Measurements from ENCODE around the gene DDX17.
A peak's percentile ranks its signal among the peaks of the same experiment; 100 is the strongest.
"Not testable (repeated sequence)": the region's sequence is repeated elsewhere in the genome, so short reads cannot be mapped to it uniquely, and the experiment has no call there.

DDX17 gene

GRCh38 chr22:38477585-38477984 lies 28.5 kb downstream of the DDX17 start:
- H3K4me2 ChIP-seq (ENCODE audit: insufficient read depth, low read length, poor library complexity, severe bottlenecking), result no peak overlapping the region
- H2AFZ ChIP-seq (ENCODE audit: low read length), result no peak overlapping the region
- no peak overlapping the region for H2AK5ac ChIP-seq (ENCODE audit: low read depth, low read length)
- no peak overlapping the region for H4K91ac ChIP-seq (ENCODE audit: low read depth, low read length, poor library complexity)
- H3K14ac ChIP-seq (ENCODE audit: low read length), result no peak overlapping the region
- no peak overlapping the region for H3K18ac ChIP-seq (ENCODE audit: low read length)
- no peak overlapping the region for H3K27ac ChIP-seq (replicated peaks; ENCODE audit: low read length)
- no peak overlapping the region for H2BK15ac ChIP-seq (ENCODE audit: low read length)
- H3K4me3 ChIP-seq (ENCODE audit: low read length in 2 of 2), result no peak overlapping the region
- no peak overlapping the region for H2BK12ac ChIP-seq (ENCODE audit: low read length)
- no peak overlapping the region for H2BK120ac ChIP-seq (ENCODE audit: low read depth, low read length)
- no CpG with 5 or more reads among the region's 1 CpG for WGBS, 2 donors (ENCODE audit: extremely low coverage in 2 of 2, insufficient read length in 2 of 2, insufficient replicate concordance in 1 of 2)
- H3K9me3 ChIP-seq (replicated peaks in 1 of 2; ENCODE audit: control insufficient read depth in 2 of 2, insufficient read depth in 1 of 2, low read depth in 1 of 2, low read length in 2 of 2), result no peaks in the 10 kb centered on the region
- no peaks in the 10 kb centered on the region for H3K4me1 ChIP-seq (ENCODE audit: control insufficient read depth in 2 of 2, insufficient read depth in 1 of 2, low read depth in 1 of 2, low read length in 2 of 2)
- H3K27me3 ChIP-seq (ENCODE audit: control insufficient read depth in 3 of 3, insufficient read depth in 3 of 3, low read depth in 1 of 3, low read length in 3 of 3), result no peaks in the 10 kb centered on the region
- H3K36me3 ChIP-seq (replicated peaks in 1 of 2; ENCODE audit: control insufficient read depth in 2 of 2, insufficient read depth in 2 of 2, low read length in 2 of 2), result peaks cover 11 to 34% of the 10 kb centered on the region in 2 donors
- no peaks in the 10 kb centered on the region for H3K79me1 ChIP-seq (ENCODE audit: low read depth, low read length)
- no peak overlapping the region for H4K8ac ChIP-seq (ENCODE audit: low read depth, low read length)
- H2BK5ac ChIP-seq (ENCODE audit: low read length), result no peak overlapping the region
- no peak overlapping the region for H3K4ac ChIP-seq (ENCODE audit: low read length)
- no peak for DNase-seq (ENCODE audit: low spot score)
- H3K23ac ChIP-seq (ENCODE audit: low read depth, low read length, poor library complexity), result no peak overlapping the region
- no peak overlapping the region for H3K9ac ChIP-seq (ENCODE audit: low read depth, low read length, poor library complexity)

- Histone ChIP-seq H3K4me2 (ENCODE audit: insufficient read depth, low read length, poor library complexity, severe bottlenecking) (no peak overlapping the region), H3K4me3 (ENCODE audit: low read length in 2 of 2) (no peak overlapping the region), H2BK5ac (ENCODE audit: low read length) (no peak overlapping the region), H4K8ac (ENCODE audit: low read depth, low read length) (no peak overlapping the region), H2BK12ac (ENCODE audit: low read length) (no peak overlapping the region), H2BK120ac (ENCODE audit: low read depth, low read length) (no peak overlapping the region), H3K79me1 (ENCODE audit: low read depth, low read length) (no peaks in the 10 kb centered on the region), H4K91ac (ENCODE audit: low read depth, low read length, poor library complexity) (no peak overlapping the region), H3K9me3 (replicated peaks in 1 of 2; ENCODE audit: control insufficient read depth in 2 of 2, insufficient read depth in 1 of 2, low read depth in 1 of 2, low read length in 2 of 2) (no peaks in the 10 kb centered on the region), H3K27ac (replicated peaks; ENCODE audit: low read length) (no peak overlapping the region), H3K23ac (ENCODE audit: low read depth, low read length, poor library complexity) (no peak overlapping the region), H3K4me1 (ENCODE audit: control insufficient read depth in 2 of 2, insufficient read depth in 1 of 2, low read depth in 1 of 2, low read length in 2 of 2) (no peaks in the 10 kb centered on the region), H3K18ac (ENCODE audit: low read length) (no peak overlapping the region), H2AK5ac (ENCODE audit: low read depth, low read length) (no peak overlapping the region), H3K14ac (ENCODE audit: low read length) (peak overlapping the region; percentile 5), H3K9ac (ENCODE audit: low read depth, low read length, poor library complexity) (no peak overlapping the region), H3K27me3 (ENCODE audit: control insufficient read depth in 3 of 3, insufficient read depth in 3 of 3, low read depth in 1 of 3, low read length in 3 of 3) (peaks cover 0 to under 1% (median 0%) of the 10 kb centered on the region in 3 experiments), H3K36me3 (replicated peaks in 1 of 2; ENCODE audit: control insufficient read depth in 2 of 2, insufficient read depth in 2 of 2, low read length in 2 of 2) (peaks cover 0 to 4% of the 10 kb centered on the region in 2 donors), H2AFZ (ENCODE audit: low read length) (no peak overlapping the region), H3K4ac (ENCODE audit: low read length) (no peak overlapping the region), H2BK15ac (ENCODE audit: low read length) (no peak overlapping the region)
- DNase-seq (ENCODE audit: low spot score), result no peak
- WGBS, 2 donors (ENCODE audit: extremely low coverage in 2 of 2, insufficient read length in 2 of 2, insufficient replicate concordance in 1 of 2), result no CpG with 5 or more reads among the region's 10 CpGs
Observed at GRCh38 chr22:38474003-38474607, 32.0 kb downstream of the DDX17 start.

- peak overlapping the region; percentile 20 for H3K23ac ChIP-seq (ENCODE audit: low read depth, low read length, poor library complexity)
- no peak overlapping the region for H4K8ac ChIP-seq (ENCODE audit: low read depth, low read length)
- no peak for DNase-seq (ENCODE audit: low spot score)
- H3K4me1 ChIP-seq (ENCODE audit: control insufficient read depth in 2 of 2, insufficient read depth in 1 of 2, low read depth in 1 of 2, low read length in 2 of 2), result peaks cover 3 to 9% of the 10 kb centered on the region in 2 donors
- peaks cover 0 to 24% (median 20%) of the 10 kb centered on the region in 3 experiments for H3K27me3 ChIP-seq (ENCODE audit: control insufficient read depth in 3 of 3, insufficient read depth in 3 of 3, low read depth in 1 of 3, low read length in 3 of 3)
- H2AFZ ChIP-seq (ENCODE audit: low read length), result no peak overlapping the region
- peak overlapping the region; percentile 97 for H2BK12ac ChIP-seq (ENCODE audit: low read length)
- H3K79me1 ChIP-seq (ENCODE audit: low read depth, low read length), result no peaks in the 10 kb centered on the region
- H3K14ac ChIP-seq (ENCODE audit: low read length), result no peak overlapping the region
- no peak overlapping the region for H3K4ac ChIP-seq (ENCODE audit: low read length)
- H3K4me2 ChIP-seq (ENCODE audit: insufficient read depth, low read length, poor library complexity, severe bottlenecking), result no peak overlapping the region
- peak overlapping the region; percentile 66 for H2BK5ac ChIP-seq (ENCODE audit: low read length)
- no peak overlapping the region for H2BK15ac ChIP-seq (ENCODE audit: low read length)
- peak overlapping the region in 1 of 2 donors; percentile 12 for H3K4me3 ChIP-seq (ENCODE audit: low read length in 2 of 2)
- no CpG with 5 or more reads among the region's 11 CpGs for WGBS, 2 donors (ENCODE audit: extremely low coverage in 2 of 2, insufficient read length in 2 of 2, insufficient replicate concordance in 1 of 2)
- peak overlapping the region; percentile 64 for H3K18ac ChIP-seq (ENCODE audit: low read length)
- H3K36me3 ChIP-seq (replicated peaks in 1 of 2; ENCODE audit: control insufficient read depth in 2 of 2, insufficient read depth in 2 of 2, low read length in 2 of 2), result no peaks in the 10 kb centered on the region
- H2BK120ac ChIP-seq (ENCODE audit: low read depth, low read length), result no peak overlapping the region
- no peak overlapping the region for H3K27ac ChIP-seq (replicated peaks; ENCODE audit: low read length)
- no peak overlapping the region for H3K9ac ChIP-seq (ENCODE audit: low read depth, low read length, poor library complexity)
- H2AK5ac ChIP-seq (ENCODE audit: low read depth, low read length), result no peak overlapping the region
- H4K91ac ChIP-seq (ENCODE audit: low read depth, low read length, poor library complexity), result no peak overlapping the region
- H3K9me3 ChIP-seq (replicated peaks in 1 of 2; ENCODE audit: control insufficient read depth in 2 of 2, insufficient read depth in 1 of 2, low read depth in 1 of 2, low read length in 2 of 2), result no peaks in the 10 kb centered on the region
Observed at GRCh38 chr22:38471237-38471636, 34.9 kb downstream of the DDX17 start.

GRCh38 chr22:38470179-38470578 lies 35.9 kb downstream of the DDX17 start:
- not testable (repeated sequence) for H3K9me3 ChIP-seq (replicated peaks in 1 of 2; ENCODE audit: control insufficient read depth in 2 of 2, insufficient read depth in 1 of 2, low read depth in 1 of 2, low read length in 2 of 2); H3K14ac ChIP-seq (ENCODE audit: low read length); H3K23ac ChIP-seq (ENCODE audit: low read depth, low read length, poor library complexity); H2BK120ac ChIP-seq (ENCODE audit: low read depth, low read length); H4K91ac ChIP-seq (ENCODE audit: low read depth, low read length, poor library complexity); H3K36me3 ChIP-seq (replicated peaks in 1 of 2; ENCODE audit: control insufficient read depth in 2 of 2, insufficient read depth in 2 of 2, low read length in 2 of 2); H3K9ac ChIP-seq (ENCODE audit: low read depth, low read length, poor library complexity); H3K79me1 ChIP-seq (ENCODE audit: low read depth, low read length); H4K8ac ChIP-seq (ENCODE audit: low read depth, low read length); DNase-seq (ENCODE audit: low spot score); H3K4me2 ChIP-seq (ENCODE audit: insufficient read depth, low read length, poor library complexity, severe bottlenecking); H2AK5ac ChIP-seq (ENCODE audit: low read depth, low read length); H3K18ac ChIP-seq (ENCODE audit: low read length); H2BK15ac ChIP-seq (ENCODE audit: low read length); H3K4ac ChIP-seq (ENCODE audit: low read length); H2AFZ ChIP-seq (ENCODE audit: low read length); H2BK12ac ChIP-seq (ENCODE audit: low read length); H3K27ac ChIP-seq (replicated peaks; ENCODE audit: low read length); H3K4me3 ChIP-seq (ENCODE audit: low read length in 2 of 2); H3K4me1 ChIP-seq (ENCODE audit: control insufficient read depth in 2 of 2, insufficient read depth in 1 of 2, low read depth in 1 of 2, low read length in 2 of 2); H2BK5ac ChIP-seq (ENCODE audit: low read length)
- H3K27me3 ChIP-seq (ENCODE audit: control insufficient read depth in 3 of 3, insufficient read depth in 3 of 3, low read depth in 1 of 3, low read length in 3 of 3), result peaks cover 0 to 28% (median 28%) of the 10 kb centered on the region in 3 experiments
- no CpG with 5 or more reads among the region's 10 CpGs for WGBS, 2 donors (ENCODE audit: extremely low coverage in 2 of 2, insufficient read length in 2 of 2, insufficient replicate concordance in 1 of 2)

Measured in neuronal stem cell (in vitro differentiated cells).